GM12865 (cell line): Measurements from ENCODE around the gene PRR30.

Source experiments
- DNase-seq: peaks from one replicate; pipeline ENCODE4 v3.0.0; 2010; ENCODE audit warnings: low read depth
- H3K4me3 ChIP-seq: 2 replicates; pipeline ENCODE4 v1.5.1; 2011; ENCODE audit warnings: mild to moderate bottlenecking, low read depth, low read length, control low read depth
- TF ChIP-seq, protein P1 (sequence below): IDR thresholded peaks from 2 replicates; pipeline ENCODE4 v1.5.1; 2011; ENCODE audit warnings: low read length, control low read depth, low read depth, inconsistent platforms; ENCODE audit not compliant: insufficient read depth; ENCODE audit errors: missing control alignments

The PRR30 gene

DNA sequence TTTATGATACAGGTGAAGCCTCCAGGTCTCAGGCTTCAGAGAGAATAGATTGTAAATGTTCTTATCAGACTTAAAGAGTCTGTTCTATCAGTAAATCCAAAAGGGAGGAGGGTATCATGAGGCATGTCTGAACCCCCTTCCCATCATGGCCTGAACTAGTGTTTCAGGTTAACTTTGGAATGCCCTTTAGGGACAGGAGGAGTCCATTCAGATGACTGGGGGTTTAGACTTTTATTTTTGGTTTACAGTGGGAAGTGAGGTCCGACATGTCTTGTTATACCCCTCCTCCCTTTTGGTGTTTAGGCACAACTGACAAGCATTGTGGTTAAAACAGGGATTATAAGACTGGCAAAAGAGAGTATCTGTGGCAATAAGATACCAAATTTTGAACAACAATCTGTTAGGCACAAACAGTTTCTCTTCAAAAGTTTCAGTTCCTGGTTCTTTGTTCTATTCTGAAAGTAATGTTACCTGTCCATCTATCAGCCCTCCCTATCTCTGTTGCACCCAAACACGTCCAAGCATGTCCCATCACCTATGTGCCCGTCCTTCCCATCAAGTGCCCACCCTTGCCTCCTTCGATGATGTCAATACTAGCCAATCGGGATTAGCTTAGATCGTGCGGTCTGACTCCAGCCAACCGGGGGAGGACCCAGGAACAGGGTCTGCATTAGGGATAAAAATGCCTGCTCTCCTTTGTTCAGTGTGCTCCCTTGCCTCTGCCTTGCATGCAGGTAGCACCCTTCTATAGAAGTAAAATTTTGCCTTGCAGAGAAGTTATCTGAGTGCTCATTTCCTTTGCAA lies 26.0 kb upstream of the PRR30 start:
- H3K4me3 ChIP-seq = no peak overlapping the region
- peak; percentile 58 for DNase-seq
- TF ChIP-seq, protein P1, sequence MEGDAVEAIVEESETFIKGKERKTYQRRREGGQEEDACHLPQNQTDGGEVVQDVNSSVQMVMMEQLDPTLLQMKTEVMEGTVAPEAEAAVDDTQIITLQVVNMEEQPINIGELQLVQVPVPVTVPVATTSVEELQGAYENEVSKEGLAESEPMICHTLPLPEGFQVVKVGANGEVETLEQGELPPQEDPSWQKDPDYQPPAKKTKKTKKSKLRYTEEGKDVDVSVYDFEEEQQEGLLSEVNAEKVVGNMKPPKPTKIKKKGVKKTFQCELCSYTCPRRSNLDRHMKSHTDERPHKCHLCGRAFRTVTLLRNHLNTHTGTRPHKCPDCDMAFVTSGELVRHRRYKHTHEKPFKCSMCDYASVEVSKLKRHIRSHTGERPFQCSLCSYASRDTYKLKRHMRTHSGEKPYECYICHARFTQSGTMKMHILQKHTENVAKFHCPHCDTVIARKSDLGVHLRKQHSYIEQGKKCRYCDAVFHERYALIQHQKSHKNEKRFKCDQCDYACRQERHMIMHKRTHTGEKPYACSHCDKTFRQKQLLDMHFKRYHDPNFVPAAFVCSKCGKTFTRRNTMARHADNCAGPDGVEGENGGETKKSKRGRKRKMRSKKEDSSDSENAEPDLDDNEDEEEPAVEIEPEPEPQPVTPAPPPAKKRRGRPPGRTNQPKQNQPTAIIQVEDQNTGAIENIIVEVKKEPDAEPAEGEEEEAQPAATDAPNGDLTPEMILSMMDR = no peak

DNA sequence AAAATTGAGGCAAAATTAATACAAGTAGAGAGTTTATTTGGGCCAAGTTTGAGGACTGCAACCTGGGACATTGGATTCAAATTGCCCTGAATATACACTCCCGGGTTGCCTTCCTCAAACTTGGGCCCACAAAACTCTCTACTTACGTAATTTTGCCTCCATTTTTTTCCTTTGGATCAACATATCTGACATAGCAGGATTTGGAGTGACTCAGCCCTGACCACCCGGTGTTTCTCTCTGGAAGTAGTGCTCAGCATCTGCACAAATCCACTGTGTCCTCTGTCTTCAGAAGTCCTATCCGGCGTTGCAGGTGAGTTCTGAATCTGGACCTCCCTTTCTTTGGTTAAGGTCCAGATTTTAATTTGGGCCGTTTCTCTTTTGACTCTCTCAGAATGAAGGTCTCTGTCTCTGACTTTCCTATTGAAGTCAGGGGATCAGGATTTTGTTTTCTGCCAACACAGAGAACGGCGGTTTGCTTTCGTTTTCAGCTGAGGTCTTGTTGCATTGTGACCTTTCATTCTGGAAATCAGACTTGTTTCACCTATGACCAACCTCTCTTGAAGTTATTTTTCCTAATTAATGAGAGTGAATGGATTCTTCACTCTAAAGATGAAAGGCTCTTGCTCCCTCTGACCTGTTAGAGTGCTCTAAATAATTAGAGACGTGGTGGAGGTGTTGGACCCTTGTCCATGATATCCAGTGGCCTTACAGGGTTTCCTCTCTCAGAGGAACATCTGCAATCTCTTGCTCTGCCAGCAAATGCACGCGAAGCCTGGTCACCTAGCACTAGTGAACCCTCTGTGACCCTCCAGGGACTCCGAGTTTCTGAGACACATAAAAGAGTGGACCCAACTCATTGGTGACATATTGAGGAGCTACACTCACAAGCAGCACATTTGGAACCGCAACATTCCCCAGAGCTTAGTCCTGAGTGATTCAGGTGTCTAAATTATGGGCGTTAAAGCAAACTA lies 23.2 kb upstream of the PRR30 start:
- peak; percentile 54 for DNase-seq
- TF ChIP-seq, protein P1 = no peak
- H3K4me3 ChIP-seq = no peak overlapping the region

- DNase-seq = no peak
- TF ChIP-seq, protein P1 = no peak
- H3K4me3 ChIP-seq = no peak overlapping the region
Measured at GRCh38 chr2:27160191-27160590, 21.0 kb upstream of the PRR30 start.

DNA sequence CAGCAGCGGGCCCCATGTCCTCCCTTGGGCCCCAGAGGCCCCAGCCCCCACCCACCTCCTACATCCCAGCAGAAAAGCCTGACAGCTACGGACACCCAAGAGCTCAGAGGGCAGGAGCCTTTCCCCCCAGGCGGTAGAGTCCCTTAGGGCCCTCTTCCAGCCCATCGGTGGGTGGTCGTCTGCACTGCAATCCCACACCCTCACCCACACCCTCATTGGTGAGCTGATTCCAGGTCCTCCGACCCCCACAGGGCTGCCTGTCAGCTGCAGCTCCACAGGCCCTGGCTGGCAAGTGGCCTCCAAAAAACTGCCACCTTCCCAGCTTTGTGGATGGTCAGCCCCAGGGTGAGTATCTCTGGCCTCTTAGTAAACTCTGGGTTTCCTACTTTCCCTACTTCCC lies 20.1 kb upstream of the PRR30 start:
- no peak overlapping the region for H3K4me3 ChIP-seq
- DNase-seq = no peak
- TF ChIP-seq, protein P1 = no peak

GRCh38 chr2:27158468-27158867 lies 19.3 kb upstream of the PRR30 start:
- H3K4me3 ChIP-seq = no peak overlapping the region
- DNase-seq = no peak
- TF ChIP-seq, protein P1 = no peak

DNA sequence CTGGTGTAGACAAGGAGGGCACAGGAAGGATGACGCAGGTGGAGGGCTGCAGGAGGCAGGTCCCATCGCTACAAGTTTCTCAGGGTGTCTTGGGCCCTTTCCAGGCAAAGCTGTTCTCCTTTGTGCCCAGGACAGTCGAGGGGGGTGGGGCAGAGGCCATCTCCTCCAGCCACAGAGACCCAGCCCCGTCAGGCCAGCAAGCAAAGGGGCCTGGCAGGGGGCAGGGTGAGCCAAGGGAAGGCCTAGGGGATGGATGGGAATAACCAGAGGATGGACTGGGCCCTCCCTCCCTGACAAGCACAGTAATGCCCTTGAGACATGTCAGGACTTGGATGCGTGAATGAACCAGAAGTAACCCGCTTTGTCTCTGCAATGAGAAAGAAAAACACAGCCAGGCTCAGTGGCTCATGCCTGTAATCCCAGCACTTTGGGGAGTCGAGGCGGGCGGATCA lies 15.9 kb upstream of the PRR30 start:
- TF ChIP-seq, protein P1 = no peak
- DNase-seq = no peak
- no peak overlapping the region for H3K4me3 ChIP-seq
